Suprapubic skin (tissue), 4 donors: ENCODE data around the gene LTC4S. TPM values are rescaled to one million over a fixed set of nuclear protein-coding genes. Genes with fewer than 3 reads are reported as not detected.
A peak's percentile ranks its signal among the peaks of the same experiment; 100 is the strongest.
"Not testable (repeated sequence)": the region's sequence is repeated elsewhere in the genome, so short reads cannot be mapped to it uniquely, and the experiment has no call there.

ENCODE experiments used
- DNase-seq, 2 donors: peaks; one replicate each; pipeline ENCODE4 v3.0.0-alpha.2; 2019; ENCODE audit warnings: low spot score in 2 of 2
- H3K27ac ChIP-seq: fragments of 200-600 bp; sonication (generic); one replicate; pipeline ENCODE4 v1.5.1; 2019
- H3K27me3 ChIP-seq: fragments of 200-600 bp; sonication (generic); one replicate; pipeline ENCODE4 v1.5.1; 2019
- H3K36me3 ChIP-seq: fragments of 200-600 bp; sonication (generic); one replicate; pipeline ENCODE4 v1.5.1; 2019
- H3K4me1 ChIP-seq: fragments of 200-600 bp; sonication (generic); one replicate; pipeline ENCODE4 v1.5.1; 2019
- H3K4me3 ChIP-seq: fragments of 200-600 bp; sonication (generic); one replicate; pipeline ENCODE4 v1.5.1; 2019; ENCODE audit warnings: mild to moderate bottlenecking
- H3K9me3 ChIP-seq: fragments of 200-600 bp; sonication (generic); one replicate; pipeline ENCODE4 v1.5.1; 2019
- EP300 ChIP-seq: sonication (generic); formaldehyde crosslinking; IDR thresholded peaks from one replicate; pipeline ENCODE4 v1.6.1; 2017; ENCODE audit warnings: antibody characterized with exemption
- POLR2A ChIP-seq, 2 donors: fragments of 450-650 bp; IDR thresholded peaks; one replicate each; pipeline ENCODE4 v1.6.1; 2017; ENCODE audit warnings: antibody characterized with exemption in 2 of 2, mild to moderate bottlenecking in 2 of 2, moderate library complexity in 2 of 2
- POLR2AphosphoS5 ChIP-seq, 3 donors: sonication (generic); formaldehyde crosslinking; IDR thresholded peaks; one replicate each; pipeline ENCODE4 v1.6.1; 2017; ENCODE audit warnings: antibody characterized with exemption in 3 of 3
- WGBS: methylation state at CpG from one replicate; pipeline ENCODE4 v1.1.5; 2018; 5-methylcytosine and 5-hydroxymethylcytosine counted together
- total RNA-seq, 4 donors: library from RNA; depleted of rRNA; stranded (reverse); fragments of >200 nt; gene quantifications; one replicate each; pipeline ENCODE4 v1.1.0, GENCODE V29; 2016
- TF ChIP-seq, protein P1 (sequence below), 2 donors: fragments of 200-600 bp in 1 of 2; fragments of 450-650 bp in 1 of 2; sonication (generic) in 1 of 2; IDR thresholded peaks; one replicate each; pipeline ENCODE4 v1.5.1; 2016 to 2019; ENCODE audit warnings: antibody characterized with exemption in 2 of 2, mild to moderate bottlenecking in 1 of 2, moderate library complexity in 1 of 2

Gene LTC4S
- total RNA-seq, 4 donors from 2014 or later = 3.5 to 7.9 (median 4.5) TPM

- Histone ChIP-seq H3K4me1 (no peaks in the 10 kb centered on the region), H3K4me3 (no peak overlapping the region), H3K9me3 (no peaks in the 10 kb centered on the region), H3K36me3 (peaks cover 28% of the 10 kb centered on the region), H3K27ac (no peak overlapping the region), H3K27me3 (no peaks in the 10 kb centered on the region)
- 94% methylated on average over 9 of the region's 9 CpGs for WGBS
- no peak for DNase-seq
- TF ChIP-seq POLR2A (IDR thresholded peaks at IDR 0.05) = no peak
- TF ChIP-seq, protein P1, sequence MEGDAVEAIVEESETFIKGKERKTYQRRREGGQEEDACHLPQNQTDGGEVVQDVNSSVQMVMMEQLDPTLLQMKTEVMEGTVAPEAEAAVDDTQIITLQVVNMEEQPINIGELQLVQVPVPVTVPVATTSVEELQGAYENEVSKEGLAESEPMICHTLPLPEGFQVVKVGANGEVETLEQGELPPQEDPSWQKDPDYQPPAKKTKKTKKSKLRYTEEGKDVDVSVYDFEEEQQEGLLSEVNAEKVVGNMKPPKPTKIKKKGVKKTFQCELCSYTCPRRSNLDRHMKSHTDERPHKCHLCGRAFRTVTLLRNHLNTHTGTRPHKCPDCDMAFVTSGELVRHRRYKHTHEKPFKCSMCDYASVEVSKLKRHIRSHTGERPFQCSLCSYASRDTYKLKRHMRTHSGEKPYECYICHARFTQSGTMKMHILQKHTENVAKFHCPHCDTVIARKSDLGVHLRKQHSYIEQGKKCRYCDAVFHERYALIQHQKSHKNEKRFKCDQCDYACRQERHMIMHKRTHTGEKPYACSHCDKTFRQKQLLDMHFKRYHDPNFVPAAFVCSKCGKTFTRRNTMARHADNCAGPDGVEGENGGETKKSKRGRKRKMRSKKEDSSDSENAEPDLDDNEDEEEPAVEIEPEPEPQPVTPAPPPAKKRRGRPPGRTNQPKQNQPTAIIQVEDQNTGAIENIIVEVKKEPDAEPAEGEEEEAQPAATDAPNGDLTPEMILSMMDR (IDR thresholded peaks at IDR 0.05) = no peak
- no peak for TF ChIP-seq POLR2AphosphoS5 (IDR thresholded peaks at IDR 0.05)
- no peak for TF ChIP-seq EP300
Measured at GRCh38 chr5:179783128-179783527, 10.7 kb upstream of the LTC4S start.

DNA sequence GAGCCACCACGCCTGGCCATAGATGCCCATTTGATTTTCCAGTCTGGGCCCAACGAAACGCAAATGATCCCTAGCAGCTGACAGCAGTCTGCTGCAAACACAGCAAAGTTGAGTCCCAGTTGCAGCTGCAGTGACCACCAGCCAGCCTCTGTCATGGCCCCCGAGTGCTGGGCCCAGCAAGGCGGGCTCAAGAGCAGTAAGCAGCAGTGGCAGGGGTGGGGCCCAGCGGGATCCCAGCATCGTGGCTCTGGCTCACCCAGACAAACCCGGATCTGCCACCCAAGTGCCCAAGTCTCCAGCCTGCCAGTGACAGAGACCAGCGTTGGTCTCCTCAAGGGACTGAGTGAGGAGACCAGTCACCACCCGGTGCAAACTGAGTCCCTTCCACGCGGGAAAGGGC is 6.9 kb upstream of the LTC4S start:
- H3K4me3 ChIP-seq = no peak overlapping the region
- no peak overlapping the region for H3K27ac ChIP-seq
- 87% methylated on average over 12 of the region's 12 CpGs for WGBS
- H3K27me3 ChIP-seq = no peaks in the 10 kb centered on the region
- TF ChIP-seq, protein P1 (IDR thresholded peaks at IDR 0.05) = no peak
- TF ChIP-seq EP300 (no peak), POLR2A (IDR thresholded peaks at IDR 0.05) (no peak), POLR2AphosphoS5 (IDR thresholded peaks at IDR 0.05) (no peak)
- peaks cover 4% of the 10 kb centered on the region for H3K36me3 ChIP-seq
- no peak for DNase-seq
- H3K4me1 ChIP-seq = peaks cover 3% of the 10 kb centered on the region
- no peaks in the 10 kb centered on the region for H3K9me3 ChIP-seq

DNA sequence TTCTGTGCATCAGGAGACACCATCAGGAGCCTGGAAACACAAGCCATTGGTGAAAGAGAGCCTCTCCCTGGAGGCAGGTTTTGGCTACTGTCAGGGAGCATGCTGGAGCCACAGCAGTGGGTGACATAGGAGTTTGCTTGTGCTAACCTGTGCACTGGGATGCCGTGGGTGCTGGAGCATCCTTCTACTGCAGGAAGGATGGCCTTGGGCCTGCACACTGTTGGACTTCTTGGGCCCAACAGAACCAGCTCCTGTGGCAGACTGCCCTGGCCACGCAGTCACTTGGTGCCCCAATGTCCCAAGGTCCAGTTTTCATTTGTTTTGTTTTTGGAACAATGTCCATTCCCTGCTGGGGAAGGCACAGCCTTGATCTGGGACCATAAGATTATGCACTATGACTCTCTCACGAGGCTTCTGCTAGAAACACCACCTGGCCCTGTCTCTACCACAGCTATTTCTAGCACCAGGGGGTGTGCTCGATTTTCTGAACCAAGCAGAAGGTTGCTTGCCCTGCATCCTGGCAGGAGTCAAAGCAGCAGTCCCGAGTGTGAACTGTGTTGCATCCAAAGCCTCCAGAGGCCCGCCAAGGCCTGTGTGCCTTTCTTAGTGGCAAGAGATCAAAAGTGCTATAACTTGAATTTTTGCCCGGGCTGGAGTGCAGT is 5.5 kb upstream of the LTC4S start:
- no peaks in the 10 kb centered on the region for H3K9me3 ChIP-seq
- no peaks in the 10 kb centered on the region for H3K27me3 ChIP-seq
- 58% methylated on average over 4 of the region's 7 CpGs for WGBS
- no peak overlapping the region for H3K4me3 ChIP-seq
- H3K36me3 ChIP-seq = no peaks in the 10 kb centered on the region
- no peak for TF ChIP-seq POLR2A (IDR thresholded peaks at IDR 0.05)
- no peak for TF ChIP-seq POLR2AphosphoS5 (IDR thresholded peaks at IDR 0.05)
- TF ChIP-seq, protein P1 (IDR thresholded peaks at IDR 0.05) = no peak
- TF ChIP-seq EP300 = no peak
- DNase-seq = no peak
- H3K4me1 ChIP-seq = peaks cover 17% of the 10 kb centered on the region
- H3K27ac ChIP-seq = no peak overlapping the region

DNA sequence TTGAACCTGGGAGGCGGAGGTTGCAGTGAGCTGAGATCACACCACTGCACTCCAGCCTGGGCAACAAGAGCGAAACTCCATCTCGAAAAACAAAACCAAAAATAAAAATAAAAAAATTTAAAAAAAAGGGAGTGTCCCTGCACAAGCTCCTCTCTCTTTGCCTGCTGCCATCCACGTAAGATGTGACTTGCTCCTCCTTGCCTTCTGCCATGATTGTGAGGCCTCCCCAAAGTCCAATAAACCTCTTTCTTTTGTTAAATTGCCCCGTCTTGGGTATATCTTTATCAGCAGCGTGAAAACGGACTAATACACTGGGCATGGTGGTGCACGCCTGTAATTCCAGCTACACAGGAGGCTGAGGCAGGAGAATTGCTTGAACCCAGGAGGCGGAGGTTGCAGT is 4.5 kb upstream of the LTC4S start:
- not testable (repeated sequence) for H3K27ac ChIP-seq, H3K9me3 ChIP-seq, H3K36me3 ChIP-seq, H3K4me3 ChIP-seq, H3K27me3 ChIP-seq, DNase-seq
- peaks cover 26% of the 10 kb centered on the region for H3K4me1 ChIP-seq
- WGBS = 94% methylated on average over 9 of the region's 9 CpGs

DNA sequence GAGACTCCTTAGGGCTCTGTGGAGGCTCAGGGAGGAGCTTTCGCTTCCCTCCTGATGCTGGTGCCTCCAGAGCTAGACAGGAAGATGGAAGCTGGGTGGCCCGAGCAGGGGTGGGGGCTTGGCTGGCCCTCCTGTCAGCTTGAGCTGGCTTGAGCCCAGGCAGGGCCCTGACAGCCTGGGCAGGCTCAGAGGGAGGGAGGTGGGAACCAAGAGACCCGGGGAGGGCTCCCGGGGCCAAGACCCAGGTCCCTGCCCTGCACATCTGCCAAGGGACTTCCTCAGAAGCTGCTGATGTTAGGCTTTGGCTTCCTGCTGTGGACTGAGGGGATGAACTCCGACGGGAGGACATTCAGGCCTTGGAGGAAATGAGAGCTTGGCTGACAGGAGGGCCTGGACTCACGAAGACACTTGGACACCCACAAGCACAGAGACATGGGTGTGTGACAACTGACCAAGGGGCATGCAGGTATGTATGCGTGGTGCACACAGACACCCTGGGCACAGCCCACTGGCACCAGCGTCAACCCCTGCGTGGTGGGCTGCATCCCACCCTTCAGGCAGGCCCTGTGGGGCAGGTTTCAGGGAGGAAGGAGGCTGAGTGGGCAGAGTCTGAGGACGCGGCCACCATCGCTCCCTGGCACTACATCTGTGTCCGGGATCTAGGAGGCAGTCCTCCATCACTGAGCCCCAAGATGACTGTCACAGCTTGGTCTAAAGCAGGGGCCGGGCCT is 1.7 kb upstream of the LTC4S start:
- DNase-seq = no peak
- no peaks in the 10 kb centered on the region for H3K9me3 ChIP-seq
- 57% methylated on average over 9 of the region's 15 CpGs for WGBS
- TF ChIP-seq EP300 = no peak
- TF ChIP-seq POLR2AphosphoS5 (IDR thresholded peaks at IDR 0.05) = no peak
- TF ChIP-seq, protein P1 (IDR thresholded peaks at IDR 0.05) = no peak
- TF ChIP-seq POLR2A (IDR thresholded peaks at IDR 0.05) = no peak
- H3K27ac ChIP-seq = peak overlapping the region; percentile 48
- H3K36me3 ChIP-seq = no peaks in the 10 kb centered on the region
- H3K4me1 ChIP-seq = peaks cover 49% of the 10 kb centered on the region
- no peaks in the 10 kb centered on the region for H3K27me3 ChIP-seq
- no peak overlapping the region for H3K4me3 ChIP-seq
